ENCODE results near the gene FCER1G.

The FCER1G gene

DNA sequence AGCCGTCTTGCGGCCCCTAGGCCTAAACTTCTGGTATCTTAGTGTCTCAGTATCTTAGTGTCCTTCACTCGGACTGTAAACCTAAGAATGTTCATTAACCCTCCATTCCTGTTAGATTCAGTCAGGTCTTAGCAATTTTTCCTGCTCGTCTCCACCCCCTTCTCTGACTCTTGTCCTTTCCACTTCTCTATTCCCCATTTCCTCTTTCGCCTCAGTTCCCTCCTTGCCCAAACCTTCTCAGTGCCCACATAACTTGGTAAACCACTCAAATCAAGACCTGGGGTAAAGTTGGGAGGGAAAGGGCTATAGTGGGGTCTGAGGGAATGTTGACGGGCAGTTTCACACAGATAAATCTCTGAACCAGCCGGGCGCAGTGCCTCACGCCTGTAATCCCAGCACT is 726 bp upstream of the FCER1G start:
- Histone ChIP-seq H3F3A (ENCODE audit: insufficient read depth) (0 out of 2 replicates have a peak, but pooled peaks cover 4% of the 10 kb centered on the region), H2AFZ (ENCODE audit: low read depth, low read length, severe bottlenecking) (no peak overlapping the region), H3K9ac (ENCODE audit: low read length) (no peak overlapping the region), H3K36me3 (ENCODE audit: low read length) (peaks cover 14% of the 10 kb centered on the region), H3K4me3 (ENCODE audit: insufficient read depth, low read length, poor library complexity, severe bottlenecking) (no peak overlapping the region), H3K27me3 (ENCODE audit: low read length) (no peaks in the 10 kb centered on the region), H3K79me2 (ENCODE audit: insufficient read depth, low read length) (no peaks in the 10 kb centered on the region), H3K9me2 (replicated peaks; ENCODE audit: insufficient read depth, low read length) (no peaks in the 10 kb centered on the region), H4K20me1 (ENCODE audit: low read depth, low read length) (no peaks in the 10 kb centered on the region), H3K9me3 (ENCODE audit: insufficient read depth, low read length) (no peaks in the 10 kb centered on the region), H3K4me2 (ENCODE audit: low read depth, low read length, poor library complexity, severe bottlenecking) (no peak overlapping the region), H3K27ac (ENCODE audit: low read depth, low read length) (no peak overlapping the region)
- TF ChIP-seq EZH2phosphoT487 (conservative IDR thresholded peaks at IDR 0.05; ENCODE audit: low read length), result no peak
- TF ChIP-seq, protein P1, sequence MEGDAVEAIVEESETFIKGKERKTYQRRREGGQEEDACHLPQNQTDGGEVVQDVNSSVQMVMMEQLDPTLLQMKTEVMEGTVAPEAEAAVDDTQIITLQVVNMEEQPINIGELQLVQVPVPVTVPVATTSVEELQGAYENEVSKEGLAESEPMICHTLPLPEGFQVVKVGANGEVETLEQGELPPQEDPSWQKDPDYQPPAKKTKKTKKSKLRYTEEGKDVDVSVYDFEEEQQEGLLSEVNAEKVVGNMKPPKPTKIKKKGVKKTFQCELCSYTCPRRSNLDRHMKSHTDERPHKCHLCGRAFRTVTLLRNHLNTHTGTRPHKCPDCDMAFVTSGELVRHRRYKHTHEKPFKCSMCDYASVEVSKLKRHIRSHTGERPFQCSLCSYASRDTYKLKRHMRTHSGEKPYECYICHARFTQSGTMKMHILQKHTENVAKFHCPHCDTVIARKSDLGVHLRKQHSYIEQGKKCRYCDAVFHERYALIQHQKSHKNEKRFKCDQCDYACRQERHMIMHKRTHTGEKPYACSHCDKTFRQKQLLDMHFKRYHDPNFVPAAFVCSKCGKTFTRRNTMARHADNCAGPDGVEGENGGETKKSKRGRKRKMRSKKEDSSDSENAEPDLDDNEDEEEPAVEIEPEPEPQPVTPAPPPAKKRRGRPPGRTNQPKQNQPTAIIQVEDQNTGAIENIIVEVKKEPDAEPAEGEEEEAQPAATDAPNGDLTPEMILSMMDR (IDR thresholded peaks at IDR 0.05; ENCODE audit: insufficient read depth, low read length, poor library complexity, severe bottlenecking), result no peak

DNA sequence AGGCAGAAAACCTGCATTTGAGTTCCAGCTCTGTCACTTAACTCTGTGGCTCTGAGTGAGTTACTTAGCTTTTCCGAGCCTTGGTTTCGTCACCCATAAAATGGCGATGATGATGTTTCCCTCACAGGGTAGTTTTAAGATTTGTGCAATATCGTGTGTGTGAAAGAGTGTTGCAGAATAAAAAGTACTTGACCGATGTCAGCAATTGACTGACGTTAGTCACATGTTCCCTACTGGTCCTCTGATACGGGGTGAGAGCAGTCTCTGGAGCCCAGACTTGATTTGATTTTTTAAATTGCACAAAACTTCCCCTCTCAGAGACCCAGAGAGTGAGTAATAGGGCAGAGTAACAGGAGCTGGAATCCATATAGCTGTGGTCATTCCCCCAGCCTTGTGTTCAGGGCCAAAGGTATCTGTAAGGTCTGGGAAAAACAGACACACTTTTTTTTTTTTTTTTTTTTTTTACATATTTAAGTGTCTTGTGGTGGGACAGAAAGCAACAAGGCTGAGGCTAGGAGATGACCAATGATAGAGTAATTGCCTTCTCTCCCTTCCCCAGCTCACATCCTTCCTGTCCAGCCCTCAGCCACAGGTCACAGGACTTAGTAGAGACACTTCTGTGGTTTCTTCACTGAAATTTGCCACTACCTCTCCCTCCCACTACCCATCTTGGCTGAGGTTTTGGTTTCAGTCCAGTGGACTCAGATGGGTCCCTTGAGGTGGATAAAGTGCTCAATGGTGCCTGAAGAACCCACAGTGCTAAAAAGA is 2.0 kb downstream of the FCER1G start:
- H3K27me3 ChIP-seq (ENCODE audit: low read length), result no peaks in the 10 kb centered on the region
- no peaks in the 10 kb centered on the region for H3K9me3 ChIP-seq (ENCODE audit: insufficient read depth, low read length)
- H3K4me2 ChIP-seq (ENCODE audit: low read depth, low read length, poor library complexity, severe bottlenecking), result no peak overlapping the region
- peaks cover 7% of the 10 kb centered on the region for H3K36me3 ChIP-seq (ENCODE audit: low read length)
- no peak for TF ChIP-seq EZH2phosphoT487 (conservative IDR thresholded peaks at IDR 0.05; ENCODE audit: low read length)
- TF ChIP-seq, protein P1 (IDR thresholded peaks at IDR 0.05; ENCODE audit: insufficient read depth, low read length, poor library complexity, severe bottlenecking), result no peak
- no peaks in the 10 kb centered on the region for H3K9me2 ChIP-seq (replicated peaks; ENCODE audit: insufficient read depth, low read length)
- no peak overlapping the region for H3K4me3 ChIP-seq (ENCODE audit: insufficient read depth, low read length, poor library complexity, severe bottlenecking)
- H3K79me2 ChIP-seq (ENCODE audit: insufficient read depth, low read length), result no peaks in the 10 kb centered on the region
- H3F3A ChIP-seq (ENCODE audit: insufficient read depth), result 0 out of 2 replicates have a peak, but pooled peaks cover 4% of the 10 kb centered on the region
- H3K27ac ChIP-seq (ENCODE audit: low read depth, low read length), result no peak overlapping the region
- no peak overlapping the region for H2AFZ ChIP-seq (ENCODE audit: low read depth, low read length, severe bottlenecking)
- H3K9ac ChIP-seq (ENCODE audit: low read length), result no peak overlapping the region
- H4K20me1 ChIP-seq (ENCODE audit: low read depth, low read length), result no peaks in the 10 kb centered on the region

DNA sequence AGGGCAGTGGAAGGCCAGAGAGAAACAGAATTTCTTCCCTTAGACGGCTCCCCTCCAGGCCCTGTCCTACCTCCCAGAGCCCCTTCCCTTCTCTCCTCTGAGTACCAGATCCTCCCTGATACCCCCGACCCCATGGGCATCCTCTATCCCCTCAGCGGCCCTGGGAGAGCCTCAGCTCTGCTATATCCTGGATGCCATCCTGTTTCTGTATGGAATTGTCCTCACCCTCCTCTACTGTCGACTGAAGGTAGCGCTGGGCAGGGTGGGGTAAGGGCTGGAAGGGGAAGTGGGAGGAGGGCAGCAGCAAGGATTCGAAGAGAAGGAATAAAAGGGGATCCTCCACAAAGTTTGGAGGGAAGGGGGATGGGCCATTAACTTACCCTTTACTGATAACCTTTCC is 2.7 kb downstream of the FCER1G start:
- H3K9ac ChIP-seq (ENCODE audit: low read length), result no peak overlapping the region

More for the DNA sequence above, 2.7 kb downstream of the FCER1G start:
- H3K4me2 ChIP-seq (ENCODE audit: low read depth, low read length, poor library complexity, severe bottlenecking), result no peak overlapping the region
- peaks cover 7% of the 10 kb centered on the region for H3K36me3 ChIP-seq (ENCODE audit: low read length)
- H3K9me2 ChIP-seq (replicated peaks; ENCODE audit: insufficient read depth, low read length), result no peaks in the 10 kb centered on the region
- 0 out of 2 replicates have a peak, but pooled peaks cover 4% of the 10 kb centered on the region for H3F3A ChIP-seq (ENCODE audit: insufficient read depth)
- no peak for TF ChIP-seq EZH2phosphoT487 (conservative IDR thresholded peaks at IDR 0.05; ENCODE audit: low read length)
- TF ChIP-seq, protein P1 (IDR thresholded peaks at IDR 0.05; ENCODE audit: insufficient read depth, low read length, poor library complexity, severe bottlenecking), result no peak
- H3K4me3 ChIP-seq (ENCODE audit: insufficient read depth, low read length, poor library complexity, severe bottlenecking), result no peak overlapping the region
- H3K27me3 ChIP-seq (ENCODE audit: low read length), result no peaks in the 10 kb centered on the region
- no peaks in the 10 kb centered on the region for H3K79me2 ChIP-seq (ENCODE audit: insufficient read depth, low read length)
- no peak overlapping the region for H3K27ac ChIP-seq (ENCODE audit: low read depth, low read length)
- no peaks in the 10 kb centered on the region for H4K20me1 ChIP-seq (ENCODE audit: low read depth, low read length)
- no peak overlapping the region for H2AFZ ChIP-seq (ENCODE audit: low read depth, low read length, severe bottlenecking)
- H3K9me3 ChIP-seq (ENCODE audit: insufficient read depth, low read length), result no peaks in the 10 kb centered on the region

Data from SU-DHL-6 (cell line).